Measurements from ENCODE around the gene GIT2.

DNA sequence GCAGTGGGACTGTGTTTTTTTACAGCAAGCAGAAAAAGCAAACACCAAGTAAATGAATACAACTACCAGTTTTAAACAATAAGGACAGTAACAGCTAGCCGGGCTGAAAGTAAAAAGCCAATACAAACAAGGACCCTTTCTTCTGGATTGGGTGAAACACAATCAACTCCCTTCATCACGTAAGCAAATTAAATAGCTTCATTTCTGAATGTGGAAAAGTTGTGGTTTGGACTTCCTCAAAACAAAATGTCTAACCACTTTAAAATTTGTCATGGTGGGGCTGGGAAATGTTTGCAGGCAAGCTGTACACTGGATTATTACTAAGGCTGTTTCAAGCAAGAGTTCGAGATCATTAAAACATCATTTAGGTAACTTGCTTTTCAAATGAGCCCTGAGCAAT is 48.6 kb downstream of the GIT2 start:
- no peak for TF ChIP-seq ZNF10 (tag by site-specific recombination; IDR thresholded peaks at IDR 0.05)
- no peak for TF ChIP-seq ZNF600 (tag by site-specific recombination; IDR thresholded peaks at IDR 0.05)
- no peak for TF ChIP-seq ZNF184 (tag by site-specific recombination; IDR thresholded peaks at IDR 0.05)
- no peak for TF ChIP-seq ZNF239 (tag by site-specific recombination; IDR thresholded peaks at IDR 0.05)
- TF ChIP-seq ZNF558 (tag by site-specific recombination; IDR thresholded peaks at IDR 0.05), result no peak
